Ishikawa (cell line): ENCODE measurements around the gene NRIP3.

Experiments
- CEBPB ChIP-seq: IDR thresholded peaks from 2 replicates; pipeline ENCODE4 v1.6.1; 2012
- CREB1 ChIP-seq: IDR thresholded peaks from 2 replicates; pipeline ENCODE4 v1.6.1; 2012; ENCODE audit warnings: low read depth
- EGR1 ChIP-seq: IDR thresholded peaks from 2 replicates; pipeline ENCODE4 v1.6.1; 2012
- EP300 ChIP-seq: IDR thresholded peaks from 2 replicates; pipeline ENCODE4 v1.6.1; 2012; ENCODE audit warnings: borderline replicate concordance
- FOXM1 ChIP-seq: IDR thresholded peaks from 2 replicates; pipeline ENCODE4 v1.6.1; 2012; ENCODE audit warnings: low read depth, borderline replicate concordance
- MAX ChIP-seq: IDR thresholded peaks from 2 replicates; pipeline ENCODE4 v1.6.1; 2012
- NFIC ChIP-seq: IDR thresholded peaks from 2 replicates; pipeline ENCODE4 v1.6.1; 2012
- RAD21 ChIP-seq: IDR thresholded peaks from 2 replicates; pipeline ENCODE4 v1.6.1; 2012; ENCODE audit warnings: low read depth
- REST ChIP-seq: IDR thresholded peaks from 2 replicates; pipeline ENCODE4 v1.6.1; 2012; ENCODE audit warnings: low read depth, mild to moderate bottlenecking
- TAF1 ChIP-seq: IDR thresholded peaks from 2 replicates; pipeline ENCODE4 v1.6.1; 2012; ENCODE audit warnings: low read depth, mild to moderate bottlenecking
- TCF12 ChIP-seq: IDR thresholded peaks from 2 replicates; pipeline ENCODE4 v1.6.1; 2012; ENCODE audit warnings: low read depth
- TEAD4 ChIP-seq: IDR thresholded peaks from 2 replicates; pipeline ENCODE4 v1.6.1; 2012
- USF1 ChIP-seq: IDR thresholded peaks from 2 replicates; pipeline ENCODE4 v1.6.1; 2012
- YY1 ChIP-seq: IDR thresholded peaks from 2 replicates; pipeline ENCODE4 v1.6.1; 2012; ENCODE audit warnings: low read depth
- ZBTB7A ChIP-seq: IDR thresholded peaks from 2 replicates; pipeline ENCODE4 v1.6.1; 2012; ENCODE audit warnings: low read depth

NRIP3 gene

DNA sequence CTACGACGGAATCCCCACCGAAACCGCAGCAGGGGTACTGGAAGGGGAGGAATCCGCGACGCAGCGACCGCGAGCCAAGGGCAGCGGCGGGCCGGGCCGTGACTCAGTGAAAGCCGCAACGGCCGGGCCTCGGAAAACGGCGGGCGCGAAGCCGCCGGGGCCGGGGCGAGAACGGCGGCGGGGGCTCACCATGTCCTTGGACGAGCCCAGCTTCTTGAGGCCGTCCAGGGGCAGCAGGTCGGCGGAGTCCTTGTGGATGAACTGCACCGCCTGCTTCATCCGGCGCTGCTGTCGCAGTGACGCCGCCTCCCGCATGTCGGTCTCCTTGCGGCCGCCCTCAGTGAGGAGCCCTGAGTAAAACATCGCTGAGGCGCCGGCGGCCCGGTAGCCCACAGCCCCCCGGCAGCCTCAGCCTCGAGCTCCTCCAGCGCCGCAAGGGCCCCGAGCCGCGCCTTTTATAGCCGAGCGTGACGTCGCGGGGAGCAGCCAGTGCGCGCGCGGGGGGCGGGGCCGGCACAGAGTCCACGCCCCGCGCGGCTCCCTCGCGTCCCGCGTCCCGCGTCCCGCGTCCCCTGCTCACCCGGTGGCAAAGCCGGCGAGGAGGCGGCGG lies at the start of gene NRIP3:
NRIP3 (minus strand) TSS at position 429 of the 610 bp plus-strand sequence; CDS start at position 363, 66 bp downstream.
- TF ChIP-seq MAX (peak; percentile 94), CREB1 (peak; percentile 50; the same call in 1 of the 2 replicates), TAF1 (no peak), TEAD4 (no peak), EP300 (no peak)

- TF ChIP-seq YY1 (no peak), FOXM1 (no peak), EP300 (no peak), EGR1 (no peak), RAD21 (no peak), ZBTB7A (no peak), TAF1 (no peak), USF1 (no peak), TCF12 (no peak), NFIC (no peak)
Observed at GRCh38 chr11:9052316-9052715, 48.5 kb upstream of the NRIP3 start.

- TF ChIP-seq ZBTB7A (no peak), TEAD4 (no peak), TAF1 (no peak), MAX (no peak), EP300 (no peak), USF1 (no peak), FOXM1 (no peak), REST (no peak), YY1 (no peak), NFIC (no peak), EGR1 (no peak), CREB1 (no peak), RAD21 (no peak), CEBPB (no peak), TCF12 (no peak)
Observed at GRCh38 chr11:9049959-9050358, 46.2 kb upstream of the NRIP3 start.

DNA sequence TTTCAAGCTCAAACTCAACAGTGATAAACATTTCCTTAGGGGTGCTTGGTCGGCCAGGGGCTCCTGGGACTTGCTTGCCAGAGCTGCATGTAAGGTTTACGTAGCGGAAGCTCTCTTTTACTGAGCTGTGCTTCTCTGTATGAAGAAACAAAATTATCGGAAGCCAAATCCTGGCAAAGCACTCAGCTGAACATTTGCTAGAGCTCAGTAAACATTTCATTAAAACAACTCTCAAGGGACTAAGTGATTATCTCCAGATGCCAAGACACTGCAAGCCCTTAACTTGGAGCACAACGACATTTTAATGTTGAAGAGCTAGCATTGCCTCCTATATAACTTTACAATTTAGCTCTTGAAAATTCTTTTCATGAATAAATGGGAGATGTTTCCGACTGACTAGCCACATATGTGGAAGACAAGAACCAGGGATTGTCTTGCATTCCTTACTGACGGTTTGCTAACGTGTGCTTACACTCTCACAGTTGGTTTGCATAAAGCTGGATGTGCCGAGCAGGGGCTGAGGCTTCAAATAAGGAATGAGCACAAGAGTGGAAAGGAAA lies 44.2 kb upstream of the NRIP3 start:
- TF ChIP-seq TEAD4, result no peak

- TF ChIP-seq MAX, result no peak
- TF ChIP-seq EGR1, result no peak
- TF ChIP-seq ZBTB7A, result no peak
- no peak for TF ChIP-seq REST
- TF ChIP-seq USF1, result no peak
- no peak for TF ChIP-seq YY1
Observed at GRCh38 chr11:9046481-9046880, 42.7 kb upstream of the NRIP3 start.

DNA sequence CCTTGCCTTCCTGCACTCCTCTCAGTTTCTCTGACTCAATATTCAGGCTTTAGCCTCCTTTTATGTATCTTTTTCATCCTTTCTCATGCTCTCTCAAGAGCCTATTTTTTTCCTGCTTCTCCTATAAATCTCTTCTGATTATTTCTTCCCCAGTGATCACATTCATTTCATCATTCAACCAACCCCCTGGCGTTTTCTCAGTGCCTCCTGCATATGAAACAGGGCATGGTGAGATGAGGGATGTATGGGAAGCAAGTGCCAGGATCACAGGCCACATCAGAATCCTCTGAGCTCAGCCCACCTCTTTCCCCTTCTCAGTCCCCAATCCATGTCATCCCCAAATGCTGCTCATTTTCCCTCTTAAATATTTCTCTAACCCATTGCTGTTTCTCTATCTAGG lies 38.7 kb upstream of the NRIP3 start:
- TF ChIP-seq TEAD4 (no peak), EP300 (no peak), TAF1 (no peak), CREB1 (no peak), MAX (no peak), FOXM1 (no peak), ZBTB7A (no peak), CEBPB (no peak), EGR1 (no peak)
